BE2C (cell line): Measurements from ENCODE around the gene ITIH3.

ENCODE experiments used
- DNase-seq: peaks from one replicate; pipeline ENCODE4 v3.0.0-alpha.2; 2020
- H3K27me3 ChIP-seq: fragments of 250-450 bp; sonication (Bioruptor Pico); 2 replicates; pipeline ENCODE4 v1.5.1; 2020; ENCODE audit warnings: mild to moderate bottlenecking
- H3K36me3 ChIP-seq: fragments of 250-450 bp; sonication (Bioruptor Pico); 2 replicates; pipeline ENCODE4 v1.5.1; 2020; ENCODE audit warnings: mild to moderate bottlenecking
- H3K4me1 ChIP-seq: fragments of 250-450 bp; sonication (Bioruptor Pico); 2 replicates; pipeline ENCODE4 v1.5.1; 2020
- H3K4me3 ChIP-seq: 2 replicates; pipeline ENCODE4 v1.5.1; 2011; ENCODE audit warnings: low read depth, low read length
- H3K9me3 ChIP-seq: fragments of 250-450 bp; sonication (Bioruptor Pico); 2 replicates; pipeline ENCODE4 v1.5.1; 2020
- TF ChIP-seq, protein P1 (sequence below): IDR thresholded peaks from 2 replicates; pipeline ENCODE4 v1.5.1; 2012; ENCODE audit warnings: mild to moderate bottlenecking, low read depth, low read length

Gene ITIH3

GRCh38 chr3:52809662-52810377 lies 15.2 kb downstream of the ITIH3 start:
- TF ChIP-seq, protein P1, sequence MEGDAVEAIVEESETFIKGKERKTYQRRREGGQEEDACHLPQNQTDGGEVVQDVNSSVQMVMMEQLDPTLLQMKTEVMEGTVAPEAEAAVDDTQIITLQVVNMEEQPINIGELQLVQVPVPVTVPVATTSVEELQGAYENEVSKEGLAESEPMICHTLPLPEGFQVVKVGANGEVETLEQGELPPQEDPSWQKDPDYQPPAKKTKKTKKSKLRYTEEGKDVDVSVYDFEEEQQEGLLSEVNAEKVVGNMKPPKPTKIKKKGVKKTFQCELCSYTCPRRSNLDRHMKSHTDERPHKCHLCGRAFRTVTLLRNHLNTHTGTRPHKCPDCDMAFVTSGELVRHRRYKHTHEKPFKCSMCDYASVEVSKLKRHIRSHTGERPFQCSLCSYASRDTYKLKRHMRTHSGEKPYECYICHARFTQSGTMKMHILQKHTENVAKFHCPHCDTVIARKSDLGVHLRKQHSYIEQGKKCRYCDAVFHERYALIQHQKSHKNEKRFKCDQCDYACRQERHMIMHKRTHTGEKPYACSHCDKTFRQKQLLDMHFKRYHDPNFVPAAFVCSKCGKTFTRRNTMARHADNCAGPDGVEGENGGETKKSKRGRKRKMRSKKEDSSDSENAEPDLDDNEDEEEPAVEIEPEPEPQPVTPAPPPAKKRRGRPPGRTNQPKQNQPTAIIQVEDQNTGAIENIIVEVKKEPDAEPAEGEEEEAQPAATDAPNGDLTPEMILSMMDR = no peak
- no peak overlapping the region for H3K4me3 ChIP-seq
- DNase-seq = no peak

GRCh38 chr3:52810923-52811322 lies 16.3 kb downstream of the ITIH3 start:
- H3K27me3 ChIP-seq = no peaks in the 10 kb centered on the region
- H3K36me3 ChIP-seq = no peaks in the 10 kb centered on the region
- no peak overlapping the region for H3K4me3 ChIP-seq
- H3K9me3 ChIP-seq = no peaks in the 10 kb centered on the region
- TF ChIP-seq, protein P1 = no peak
- H3K4me1 ChIP-seq = no peaks in the 10 kb centered on the region
- no peak for DNase-seq

More at GRCh38 chr3:52809662-52810377, 15.2 kb downstream of the ITIH3 start:
- H3K4me1 ChIP-seq = no peaks in the 10 kb centered on the region
- H3K36me3 ChIP-seq = no peaks in the 10 kb centered on the region
- no peaks in the 10 kb centered on the region for H3K27me3 ChIP-seq
- no peaks in the 10 kb centered on the region for H3K9me3 ChIP-seq

- Histone ChIP-seq H3K27me3 (no peaks in the 10 kb centered on the region), H3K9me3 (no peaks in the 10 kb centered on the region), H3K4me3 (no peak overlapping the region), H3K36me3 (no peaks in the 10 kb centered on the region), H3K4me1 (no peaks in the 10 kb centered on the region)
- TF ChIP-seq, protein P1 = no peak
- no peak for DNase-seq
These were observed 16.9 kb downstream of the ITIH3 start for GRCh38 chr3:52811452-52812011.

DNA sequence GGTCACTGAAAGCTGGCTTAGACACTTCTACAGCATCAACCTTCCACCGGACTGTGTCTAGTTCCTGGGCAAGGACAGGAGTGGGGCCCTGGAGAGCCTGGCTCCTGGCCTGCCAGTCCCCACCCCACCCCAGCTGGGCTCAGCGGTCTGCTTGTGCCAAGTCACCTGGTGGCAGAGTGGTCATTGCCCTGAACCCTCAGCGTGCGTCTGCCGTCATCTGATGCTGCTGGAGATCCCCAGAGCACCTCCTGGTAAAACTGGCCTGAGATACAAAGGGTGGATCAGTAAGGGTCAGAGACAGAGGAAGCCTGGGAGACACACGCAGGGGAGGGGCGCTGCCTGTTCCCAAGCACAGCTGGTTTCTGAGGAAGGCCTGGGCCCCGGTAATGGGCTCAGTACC lies 19.2 kb downstream of the ITIH3 start:
- TF ChIP-seq, protein P1 = no peak
- Histone ChIP-seq H3K9me3 (no peaks in the 10 kb centered on the region), H3K36me3 (no peaks in the 10 kb centered on the region), H3K4me3 (no peak overlapping the region), H3K4me1 (no peaks in the 10 kb centered on the region), H3K27me3 (no peaks in the 10 kb centered on the region)
- DNase-seq = no peak

GRCh38 chr3:52816199-52816598 lies 21.6 kb downstream of the ITIH3 start:
- H3K9me3 ChIP-seq = no peaks in the 10 kb centered on the region
- DNase-seq = no peak
- TF ChIP-seq, protein P1 = no peak
- no peaks in the 10 kb centered on the region for H3K27me3 ChIP-seq
- no peak overlapping the region for H3K4me3 ChIP-seq
- no peaks in the 10 kb centered on the region for H3K36me3 ChIP-seq
- no peaks in the 10 kb centered on the region for H3K4me1 ChIP-seq

- TF ChIP-seq, protein P1 = no peak
- H3K9me3 ChIP-seq = no peaks in the 10 kb centered on the region
- DNase-seq = no peak
- no peaks in the 10 kb centered on the region for H3K4me1 ChIP-seq
- H3K27me3 ChIP-seq = no peaks in the 10 kb centered on the region
- H3K36me3 ChIP-seq = no peaks in the 10 kb centered on the region
- H3K4me3 ChIP-seq = no peak overlapping the region
These were observed 22.1 kb downstream of the ITIH3 start for GRCh38 chr3:52816654-52817053.
